Stimulated activated CD4-positive, alpha-beta T cell treated with anti-CD3 and anti-CD28 coated beads, Interleukin-2, amount 100 ng/mL, for 48 hours (primary cell): ENCODE results near the gene DHX32.

ENCODE experiments used
- DNase-seq, 2 donors: peaks; one replicate each; pipeline ENCODE4 v3.0.0-alpha.2; 2020

Gene DHX32

DNA sequence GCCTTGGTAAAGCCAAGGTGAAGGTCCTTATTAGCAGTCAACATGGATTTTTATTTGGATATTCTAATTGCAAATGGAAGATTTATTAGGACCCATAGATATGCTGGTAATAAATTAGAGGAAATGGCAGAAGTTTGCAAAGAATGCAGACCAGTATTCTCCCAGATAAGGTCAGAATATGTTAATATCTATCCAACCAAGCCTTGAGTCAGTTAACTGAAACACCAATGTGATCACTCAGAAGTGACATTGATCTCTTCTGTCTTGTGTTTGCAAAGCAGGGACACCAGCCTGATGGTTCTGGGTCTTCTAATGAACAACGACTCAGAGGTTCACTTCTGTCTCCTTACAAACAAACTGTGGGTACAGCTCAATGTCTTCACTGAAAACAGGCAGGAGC lies 79.5 kb downstream of the DHX32 start:
- DNase-seq, result no peak

DNA sequence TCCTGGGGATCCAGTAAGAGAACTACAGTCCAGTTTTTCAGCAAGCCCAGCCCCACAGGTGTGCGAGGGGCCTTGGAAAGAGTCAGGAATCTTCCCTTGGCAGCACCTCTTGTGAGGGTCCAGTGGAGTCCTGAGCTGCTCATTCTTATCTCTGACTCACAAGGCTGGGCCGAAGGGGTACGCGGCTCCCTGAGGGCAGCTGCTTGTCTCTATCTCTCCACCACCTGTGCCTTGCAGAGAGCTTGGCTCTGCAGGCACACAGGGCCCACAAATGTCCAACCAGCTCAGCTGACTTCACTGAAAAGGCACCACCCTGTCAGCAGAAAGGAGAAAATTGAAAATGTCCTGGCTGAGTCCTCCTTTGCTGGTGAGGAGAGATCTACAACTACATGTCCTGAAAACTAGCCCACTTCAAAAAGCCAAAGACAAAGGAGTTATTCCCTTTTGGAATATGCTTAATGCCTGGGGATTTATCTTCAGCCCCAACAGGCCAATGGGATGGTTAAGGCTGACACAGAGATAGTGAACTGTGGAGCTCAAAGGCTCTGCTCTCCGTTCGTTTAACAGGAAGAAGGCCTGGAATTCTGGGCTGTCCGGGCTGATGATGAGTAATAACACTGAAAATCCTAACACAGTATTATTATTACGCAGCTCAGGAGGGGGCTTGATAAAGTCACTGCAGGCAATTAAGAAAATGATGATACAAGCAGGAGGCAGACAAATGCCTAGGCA lies 81.5 kb downstream of the DHX32 start:
- no peak for DNase-seq

DNA sequence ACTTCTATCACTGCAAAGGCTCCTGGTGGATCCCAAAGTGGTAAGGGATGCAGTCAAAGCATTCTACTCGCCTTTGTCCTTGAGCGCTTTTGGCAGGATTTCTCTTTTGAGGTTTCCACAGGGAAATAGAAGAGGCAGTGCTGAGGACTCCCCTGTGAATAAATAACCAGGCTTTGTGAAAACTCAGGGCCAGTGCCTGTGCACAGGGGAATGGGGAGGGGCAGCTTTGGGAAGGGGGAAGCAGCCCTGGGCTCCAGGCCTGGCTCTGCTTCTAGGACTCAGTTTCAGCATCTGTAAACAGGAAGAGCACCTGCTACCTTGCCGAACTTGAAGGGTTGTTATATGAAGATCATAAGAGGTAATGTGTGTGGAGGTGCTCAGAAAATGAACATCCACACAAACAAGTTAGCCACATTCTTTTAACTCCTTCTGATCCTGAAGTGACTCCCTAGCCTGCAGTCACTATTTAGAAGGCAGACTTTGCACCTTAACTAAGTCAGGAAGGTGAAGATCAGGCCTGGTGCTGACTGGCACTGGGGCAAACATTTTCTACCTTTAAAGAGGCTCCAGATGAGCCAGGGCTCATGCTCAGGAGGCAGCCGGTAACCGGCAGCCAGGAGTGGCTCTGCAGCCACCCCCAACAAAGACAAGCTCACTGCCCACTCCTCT lies 83.0 kb downstream of the DHX32 start:
- DNase-seq, result no peak

DNA sequence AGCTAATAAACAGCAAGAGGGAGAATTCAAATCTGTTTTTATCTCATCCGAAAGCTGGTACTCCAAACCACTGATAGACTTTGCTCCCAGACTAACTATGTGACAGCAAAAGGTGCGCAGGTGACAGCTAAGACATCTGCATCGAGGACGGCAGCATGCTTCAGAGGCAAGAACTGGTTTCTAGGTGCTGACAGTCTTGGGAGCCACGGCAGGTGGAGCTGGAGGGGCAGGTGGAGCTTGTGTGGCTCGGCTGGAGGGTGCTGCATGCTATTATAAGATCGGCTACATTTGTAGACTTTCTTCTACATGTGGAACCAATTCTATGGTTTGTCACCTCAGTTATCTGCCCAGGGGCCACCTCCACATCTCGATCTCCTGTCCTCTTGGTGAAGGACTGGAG lies 83.7 kb downstream of the DHX32 start:
- DNase-seq, result no peak

DNA sequence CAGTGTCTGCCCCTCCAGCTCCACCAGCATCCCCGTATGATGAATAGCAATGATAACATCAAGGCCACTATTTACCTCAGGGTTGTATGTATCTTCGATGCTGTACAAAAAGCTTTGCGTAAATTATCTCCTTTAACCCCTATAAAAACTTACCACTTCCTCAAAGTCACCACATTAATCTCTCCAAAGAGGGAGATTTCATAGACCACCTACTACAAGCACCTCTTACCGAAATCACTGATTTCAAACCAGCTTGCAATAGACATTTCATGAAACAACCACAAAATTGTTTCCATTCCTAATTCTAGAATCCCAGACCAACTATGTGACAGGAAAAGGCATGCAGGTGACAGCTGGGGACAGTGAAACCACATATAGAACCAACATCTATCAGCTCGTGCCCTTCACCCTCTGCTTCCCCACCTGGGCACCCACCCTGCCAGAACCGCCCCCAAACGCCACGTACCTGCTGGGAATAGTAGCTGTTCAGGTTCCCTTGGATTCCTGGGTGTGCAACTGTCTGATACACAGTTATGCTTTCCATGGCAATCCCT lies 85.4 kb downstream of the DHX32 start:
- no peak for DNase-seq

DNA sequence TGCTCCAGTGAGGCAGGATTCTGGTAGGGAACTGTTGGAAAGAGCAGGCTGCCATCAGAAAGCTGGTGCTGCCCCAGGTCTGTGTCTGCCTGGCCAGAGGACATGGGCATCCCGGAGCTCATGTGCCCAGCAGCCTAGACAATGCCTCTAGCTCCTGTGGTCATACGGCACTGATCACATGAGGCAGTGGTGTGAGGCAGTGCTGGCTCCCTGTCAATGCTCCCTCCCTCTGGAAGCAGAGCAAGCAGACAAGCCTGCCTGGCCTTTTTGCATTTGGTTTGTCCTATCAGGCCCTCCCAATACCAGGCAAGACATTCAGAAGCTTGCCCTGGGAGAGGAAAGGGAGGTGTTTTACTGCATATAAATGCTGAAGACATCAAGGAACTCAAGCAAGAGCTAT lies 86.0 kb downstream of the DHX32 start:
- DNase-seq, result no peak

DNA sequence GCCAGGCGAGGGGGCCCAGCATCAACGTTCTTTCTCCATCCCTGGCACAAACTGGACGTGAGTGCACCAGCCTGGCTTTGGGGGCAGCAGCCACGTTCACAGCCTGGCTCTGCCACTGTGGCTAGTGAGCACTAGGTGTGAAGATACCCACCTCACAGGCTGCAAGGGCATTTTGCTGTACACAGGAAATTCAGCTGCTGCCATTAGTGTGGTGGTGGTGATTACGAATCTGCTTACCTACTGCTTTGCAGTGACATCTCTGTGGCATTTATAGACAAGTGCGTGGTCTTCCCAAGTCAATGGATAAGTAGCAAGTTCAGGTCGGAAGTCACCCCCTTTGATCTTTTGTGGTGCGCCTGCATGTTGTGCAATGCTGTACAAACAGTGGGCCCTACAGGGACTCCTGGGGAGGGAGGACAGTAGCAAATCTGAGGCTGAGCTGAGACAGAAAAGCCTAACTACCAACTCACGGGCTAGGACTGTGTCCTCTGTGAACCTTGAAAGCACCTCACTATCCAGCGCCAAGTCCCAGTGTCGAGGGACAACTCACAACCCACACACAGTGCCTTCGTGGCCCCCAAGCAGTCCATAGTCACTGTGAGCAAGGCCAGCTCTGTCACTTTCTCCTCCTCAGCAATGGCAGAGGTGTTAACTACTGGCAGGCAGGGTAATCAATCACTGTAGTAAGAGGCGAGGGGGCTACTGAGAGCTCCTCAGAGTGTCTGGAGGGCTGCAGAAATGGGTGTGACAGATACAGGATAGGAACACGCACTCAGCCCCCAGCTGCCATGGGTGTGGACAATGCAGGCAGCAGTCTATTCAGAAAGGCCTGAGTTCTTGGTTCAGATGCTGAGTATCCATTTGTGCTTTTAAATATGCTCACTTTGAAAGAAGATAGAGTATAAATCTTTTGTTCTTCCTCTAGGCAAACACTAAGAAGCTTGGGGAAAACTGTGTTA lies 88.5 kb downstream of the DHX32 start:
- no peak for DNase-seq

DNA sequence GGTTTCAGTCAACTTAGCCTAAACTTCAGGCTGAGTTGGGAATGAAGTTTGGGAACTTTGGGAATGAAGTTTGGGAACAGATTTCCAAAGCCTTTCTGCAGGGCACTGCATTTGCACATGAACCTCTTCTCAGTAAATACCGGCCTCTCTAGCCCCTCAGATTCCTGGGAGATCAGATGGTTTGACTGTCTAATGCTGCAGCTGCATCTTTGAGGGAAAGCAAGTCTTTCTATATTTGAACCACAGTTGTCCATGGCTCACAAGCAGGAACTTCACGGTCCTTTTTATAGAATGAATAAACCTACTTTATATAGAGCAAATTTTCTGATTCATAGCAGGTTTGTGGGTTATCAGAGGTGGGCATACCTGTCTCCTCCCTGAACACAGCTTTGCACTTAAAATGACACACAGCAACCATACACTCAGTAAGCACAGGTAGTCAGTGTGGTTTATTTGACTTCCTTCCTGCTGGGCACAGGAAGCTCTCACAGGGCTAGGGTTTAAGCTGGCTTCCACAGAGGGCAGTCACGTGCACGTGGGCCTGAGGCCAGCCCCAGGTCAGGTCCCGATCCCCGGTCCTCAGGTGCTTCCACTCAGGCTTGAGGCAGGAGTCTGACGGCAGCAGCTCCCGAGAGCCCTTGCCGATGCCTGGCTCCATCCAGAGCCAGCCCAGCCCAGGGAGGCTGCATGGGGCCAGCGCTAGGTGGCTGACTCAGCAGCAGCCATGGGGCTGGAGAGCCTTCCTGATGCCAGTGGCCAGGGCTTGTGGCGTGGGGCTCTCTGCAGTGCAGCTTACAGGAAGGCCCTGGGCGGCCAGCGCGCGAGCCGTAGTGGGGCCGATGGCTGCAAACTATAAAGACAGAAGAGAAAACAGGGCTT lies 92.7 kb downstream of the DHX32 start:
- no peak for DNase-seq
